GM23338 (cell line): ENCODE results near the gene ANTKMT. TPM values are rescaled to one million over a fixed set of nuclear protein-coding genes. Genes with fewer than 3 reads are reported as not detected.

Source experiments
- ATAC-seq: fragments of 200-7000 bp; cut with Tn5 transposase; 3 replicates; pipeline ENCODE4 v1.9.1; 2020
- DNase-seq: peaks from one replicate; pipeline ENCODE4 v3.0.0-alpha.2; 2015; ENCODE audit warnings: low spot score
- H2AFZ ChIP-seq: fragments of 200-600 bp; sonication (generic); 2 replicates; pipeline ENCODE4 v1.8.0; 2016; ENCODE audit warnings: antibody characterized with exemption, mild to moderate bottlenecking, moderate library complexity
- H3F3A ChIP-seq: fragments of 200-600 bp; sonication (generic); replicated peaks from 2 replicates; pipeline ENCODE4 v1.8.0; 2017; ENCODE audit warnings: antibody characterized with exemption, mixed run types, low read depth
- H3K27ac ChIP-seq: fragments of 200-600 bp; sonication (generic); 2 replicates; pipeline ENCODE4 v1.6.1; 2016; ENCODE audit warnings: low read depth
- H3K27me3 ChIP-seq: fragments of 200-600 bp; sonication (generic); 2 replicates; pipeline ENCODE4 v1.8.0; 2016; ENCODE audit warnings: mild to moderate bottlenecking, mixed run types, moderate library complexity; ENCODE audit not compliant: insufficient read depth
- H3K36me3 ChIP-seq: fragments of 200-600 bp; sonication (generic); 2 replicates; pipeline ENCODE4 v1.8.0; 2016; ENCODE audit warnings: mild to moderate bottlenecking; ENCODE audit not compliant: insufficient read depth
- H3K4me1 ChIP-seq: fragments of 200-600 bp; sonication (generic); 2 replicates; pipeline ENCODE4 v1.8.0; 2016; ENCODE audit warnings: mild to moderate bottlenecking, moderate library complexity; ENCODE audit not compliant: insufficient read depth
- H3K4me2 ChIP-seq: fragments of 200-600 bp; sonication (generic); 2 replicates; pipeline ENCODE4 v1.7.1; 2017; ENCODE audit warnings: mixed run types
- H3K4me3 ChIP-seq: fragments of 200-600 bp; sonication (generic); 2 replicates; pipeline ENCODE4 v1.6.1; 2016; ENCODE audit warnings: mixed run types
- H3K79me2 ChIP-seq: fragments of 200-600 bp; sonication (generic); replicated peaks from 2 replicates; pipeline ENCODE4 v1.8.0; 2017; ENCODE audit warnings: mild to moderate bottlenecking; ENCODE audit not compliant: insufficient read depth
- H3K9me2 ChIP-seq: fragments of 200-600 bp; sonication (generic); 2 replicates; pipeline ENCODE4 v1.8.0; 2017; ENCODE audit not compliant: insufficient read depth
- H4K20me1 ChIP-seq: fragments of 200-600 bp; sonication (generic); replicated peaks from 2 replicates; pipeline ENCODE4 v1.8.0; 2017; ENCODE audit warnings: mild to moderate bottlenecking; ENCODE audit not compliant: insufficient read depth
- H3K27ac Mint-ChIP-seq: 2 replicates; pipeline ENCODE4 v1.8.0; 2020; ENCODE audit warnings: inconsistent platforms, mild to moderate bottlenecking, moderate library complexity, mixed read lengths
- H3K27me3 Mint-ChIP-seq: 3 replicates; pipeline ENCODE4 v1.8.0; 2022; ENCODE audit warnings: low read depth, mild to moderate bottlenecking, moderate library complexity, mixed read lengths, inconsistent platforms; ENCODE audit not compliant: insufficient read depth, poor library complexity
- H3K36me3 Mint-ChIP-seq: 3 replicates; pipeline ENCODE4 v1.8.0; 2021; ENCODE audit warnings: low read depth, mild to moderate bottlenecking, inconsistent platforms, moderate library complexity, mixed read lengths
- H3K4me1 Mint-ChIP-seq: 3 replicates; pipeline ENCODE4 v1.8.0; 2020; ENCODE audit warnings: mild to moderate bottlenecking, inconsistent platforms, mixed read lengths
- H3K4me3 Mint-ChIP-seq: 3 replicates; pipeline ENCODE4 v1.8.0; 2021; ENCODE audit warnings: moderate library complexity, mild to moderate bottlenecking, inconsistent platforms, mixed read lengths
- H3K9me3 Mint-ChIP-seq: 3 replicates; pipeline ENCODE4 v1.8.0; 2020; ENCODE audit warnings: moderate library complexity, mild to moderate bottlenecking, inconsistent platforms, mixed read lengths
- CREB1 ChIP-seq: fragments of 250-450 bp; sonication (Bioruptor Pico); IDR thresholded peaks from 2 replicates; pipeline ENCODE4 v1.5.0; 2020; ENCODE audit warnings: low read depth, mild to moderate bottlenecking, moderate library complexity
- CTCF ChIP-seq, 2 experiments: fragments of 200-600 bp in 1 of 2; sonication (generic) in 1 of 2; conservative IDR thresholded peaks; 2 replicates each; pipeline versions ENCODE4 v1.5.1 to v1.6.1; 2016 to 2017; ENCODE audit warnings: antibody characterized with exemption in 2 of 2, low read depth in 2 of 2, mild to moderate bottlenecking in 2 of 2, moderate library complexity in 1 of 2
- JUNB ChIP-seq: IDR thresholded peaks from one replicate; pipeline ENCODE4 v1.6.1; 2016; ENCODE audit warnings: antibody characterized with exemption; ENCODE audit not compliant: unreplicated experiment
- NANOG ChIP-seq: IDR thresholded peaks from 2 replicates; pipeline ENCODE4 v1.6.1; 2016; ENCODE audit warnings: antibody characterized with exemption, borderline replicate concordance
- ZNF462 ChIP-seq: fragments of 250-450 bp; sonication (Bioruptor Pico); IDR thresholded peaks from 2 replicates; pipeline ENCODE4 v1.5.0; 2020; ENCODE audit warnings: mild to moderate bottlenecking, moderate library complexity
- polyA plus RNA-seq: library from polyadenylated mRNA; unstranded; fragments of >200 nt; fragmentation: Nextera tagmentation; extraction: Ambion mirVana; gene quantifications from 2 replicates; pipeline ENCODE4 v1.2.1, GENCODE V29; 2016
- total RNA-seq: library from RNA; depleted of rRNA; stranded (reverse); fragments of >200 nt; shearing (Covaris generic); gene quantifications from 2 replicates; pipeline ENCODE4 v1.2.3, GENCODE V29; 2014

ANTKMT gene
- total and polyA plus RNA-seq, 2 experiments from 2014 or later, result 23.8 to 37.2 TPM

GRCh38 chr16:708959-709358 is 12.0 kb upstream of the ANTKMT start (continued):
- no peak for TF ChIP-seq ZNF462
- TF ChIP-seq NANOG, result no peak
- no peak for TF ChIP-seq CREB1

- H3K4me3 Mint-ChIP-seq, result no peak overlapping the region; the same call in 2 of the 3 replicates
- H2AFZ ChIP-seq, result no peak overlapping the region
- H3K27me3 ChIP-seq, result peaks cover 68% of the 10 kb centered on the region
- no peaks in the 10 kb centered on the region for H3K9me2 ChIP-seq
- no peaks in the 10 kb centered on the region for H3K36me3 ChIP-seq
- H3K79me2 ChIP-seq, result no peaks in the 10 kb centered on the region
- H3K4me1 ChIP-seq, result no peaks in the 10 kb centered on the region
- 0 out of 2 replicates have a peak, but pooled peaks cover 6% of the 10 kb centered on the region for H3F3A ChIP-seq
- H3K4me2 ChIP-seq, result no peak overlapping the region
- peaks cover 57% of the 10 kb centered on the region for H3K27me3 Mint-ChIP-seq
- no peaks in the 10 kb centered on the region for H3K36me3 Mint-ChIP-seq
- ATAC-seq (peak; percentile 3; the same call in 2 of the 3 replicates), DNase-seq (peak; percentile 79)
- H3K27ac ChIP-seq, result no peak overlapping the region
- TF ChIP-seq CTCF (conservative IDR thresholded peaks at IDR 0.05; ENCODE audit: low read depth in 2 of 2) (0 out of 4 replicates have a peak, but pooled peaks of 1 of the 2 experiments have one; percentile 13), JUNB (no peak)
- no peak overlapping the region for H3K4me3 ChIP-seq
- no peaks in the 10 kb centered on the region; the same call in 2 of the 3 replicates for H3K4me1 Mint-ChIP-seq
- H3K27ac Mint-ChIP-seq, result no peak overlapping the region
- H4K20me1 ChIP-seq, result no peaks in the 10 kb centered on the region
- peaks cover 4% of the 10 kb centered on the region; the same call in 1 of the 3 replicates for H3K9me3 Mint-ChIP-seq
Measured at GRCh38 chr16:709566-710499, 11.1 kb upstream of the ANTKMT start.
